ENCODE results near the gene ASPA. TPM values are rescaled to one million over a fixed set of nuclear protein-coding genes. Genes with fewer than 3 reads are reported as not detected.
A peak's percentile ranks its signal among the peaks of the same experiment; 100 is the strongest.

Gene ASPA
- total and polyA plus RNA-seq, 10 of the 15 experiments (the other 5 are each of a cell fraction or from before 2014, with no cell fraction given) = 0.04 to 0.30 TPM; not detected in 8

DNA sequence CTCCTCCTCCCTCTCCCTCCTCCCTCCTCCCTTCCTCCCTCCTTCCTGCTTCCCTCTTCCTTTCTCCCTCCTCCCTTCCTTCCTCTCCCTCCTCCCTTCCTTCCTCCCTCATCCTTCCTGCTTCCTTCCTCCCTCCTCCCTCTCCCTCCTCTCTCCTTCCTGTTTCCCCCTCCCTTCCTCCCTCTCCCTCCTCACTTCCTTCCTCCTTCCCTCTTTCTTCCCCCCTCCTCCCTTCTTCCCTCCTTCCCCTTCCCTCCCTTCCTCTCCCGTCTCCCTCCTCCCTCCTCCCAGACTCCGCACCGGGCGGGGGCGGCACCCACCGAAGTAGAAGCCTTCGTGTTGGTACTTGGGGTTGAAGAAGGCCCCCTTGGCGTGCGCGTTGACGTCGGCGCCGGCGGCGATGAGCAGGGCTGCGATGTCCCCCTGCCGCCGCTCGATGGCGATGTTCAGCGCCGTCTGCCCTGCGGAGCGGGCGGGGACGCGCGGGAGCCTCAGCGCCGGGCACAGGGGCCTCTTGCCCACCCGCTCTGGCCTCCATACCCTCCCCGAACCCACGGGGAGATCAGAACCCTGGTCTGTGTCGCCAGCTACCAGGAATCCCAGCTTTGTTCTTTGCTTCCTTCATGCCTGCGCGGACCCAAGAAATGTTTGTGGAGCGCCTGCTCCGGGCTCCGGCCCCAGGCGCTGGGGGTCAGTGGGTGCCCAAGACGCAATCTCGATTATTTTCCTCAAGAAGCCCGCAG, 59.6 kb downstream of the ASPA start (continued):
- TF ChIP-seq NFXL1 (IDR thresholded peaks at IDR 0.05; ENCODE audit: borderline replicate concordance) (peak; percentile 96), ETV6 (conservative IDR thresholded peaks at IDR 0.05 in 1 of 2, IDR thresholded peaks at IDR 0.05 in 1 of 2; ENCODE audit: borderline replicate concordance in 1 of 2, low read depth in 1 of 2) (peak in 1 of 2 experiments; percentile 79; a peak in 2 of 4 replicates), RAD21 (IDR thresholded peaks at IDR 0.05; ENCODE audit: insufficient read depth, low read depth, low read length) (peak; percentile 65), HDGF (IDR thresholded peaks at IDR 0.05) (peak; percentile 75; the same call in 1 of the 2 replicates), EGR1 (IDR thresholded peaks at IDR 0.05; ENCODE audit: borderline replicate concordance in 1 of 2, low read depth in 2 of 2, low read length in 2 of 2) (peak; percentile 8 to 55), IKZF2 (IDR thresholded peaks at IDR 0.05) (peak; percentile 17 to 38; a peak in 2 of 4 replicates), SMARCA5 (IDR thresholded peaks at IDR 0.05) (peak; percentile 22; the same call in 1 of the 2 replicates), CREB1 (IDR thresholded peaks at IDR 0.05; ENCODE audit: low read depth) (peak; percentile 62; the same call in 1 of the 2 replicates), SMC3 (IDR thresholded peaks at IDR 0.05; ENCODE audit: borderline replicate concordance, low read length) (peak; percentile 34; the same call in 1 of the 2 replicates), POLR2AphosphoS2 (IDR thresholded peaks at IDR 0.05; ENCODE audit: low read depth, low read length) (no peak)
- TF ChIP-seq, protein P1, sequence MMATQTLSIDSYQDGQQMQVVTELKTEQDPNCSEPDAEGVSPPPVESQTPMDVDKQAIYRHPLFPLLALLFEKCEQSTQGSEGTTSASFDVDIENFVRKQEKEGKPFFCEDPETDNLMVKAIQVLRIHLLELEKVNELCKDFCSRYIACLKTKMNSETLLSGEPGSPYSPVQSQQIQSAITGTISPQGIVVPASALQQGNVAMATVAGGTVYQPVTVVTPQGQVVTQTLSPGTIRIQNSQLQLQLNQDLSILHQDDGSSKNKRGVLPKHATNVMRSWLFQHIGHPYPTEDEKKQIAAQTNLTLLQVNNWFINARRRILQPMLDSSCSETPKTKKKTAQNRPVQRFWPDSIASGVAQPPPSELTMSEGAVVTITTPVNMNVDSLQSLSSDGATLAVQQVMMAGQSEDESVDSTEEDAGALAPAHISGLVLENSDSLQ (IDR thresholded peaks at IDR 0.05) = peak; percentile 42; the same call in 1 of the 2 replicates

All from GM12878 (cell line).